BE2C (cell line): ENCODE measurements around the gene LSAMP.

ENCODE experiments used
- DNase-seq: peaks from one replicate; pipeline ENCODE4 v3.0.0-alpha.2; 2020
- H3K27me3 ChIP-seq: fragments of 250-450 bp; sonication (Bioruptor Pico); 2 replicates; pipeline ENCODE4 v1.5.1; 2020; ENCODE audit warnings: mild to moderate bottlenecking
- H3K36me3 ChIP-seq: fragments of 250-450 bp; sonication (Bioruptor Pico); 2 replicates; pipeline ENCODE4 v1.5.1; 2020; ENCODE audit warnings: mild to moderate bottlenecking
- H3K4me1 ChIP-seq: fragments of 250-450 bp; sonication (Bioruptor Pico); 2 replicates; pipeline ENCODE4 v1.5.1; 2020
- H3K4me3 ChIP-seq: 2 replicates; pipeline ENCODE4 v1.5.1; 2011; ENCODE audit warnings: low read depth, low read length
- H3K9me3 ChIP-seq: fragments of 250-450 bp; sonication (Bioruptor Pico); 2 replicates; pipeline ENCODE4 v1.5.1; 2020
- CTCF ChIP-seq: IDR thresholded peaks from 2 replicates; pipeline ENCODE4 v1.5.1; 2012; ENCODE audit warnings: mild to moderate bottlenecking, low read depth, low read length

LSAMP gene

GRCh38 chr3:116200956-116201690 is 244.2 kb downstream of the LSAMP start:
- no peaks in the 10 kb centered on the region for H3K36me3 ChIP-seq
- TF ChIP-seq CTCF: no peak
- DNase-seq: no peak
- H3K4me1 ChIP-seq: no peaks in the 10 kb centered on the region
- H3K4me3 ChIP-seq: no peak overlapping the region
- H3K27me3 ChIP-seq: no peaks in the 10 kb centered on the region
- no peaks in the 10 kb centered on the region for H3K9me3 ChIP-seq

DNA sequence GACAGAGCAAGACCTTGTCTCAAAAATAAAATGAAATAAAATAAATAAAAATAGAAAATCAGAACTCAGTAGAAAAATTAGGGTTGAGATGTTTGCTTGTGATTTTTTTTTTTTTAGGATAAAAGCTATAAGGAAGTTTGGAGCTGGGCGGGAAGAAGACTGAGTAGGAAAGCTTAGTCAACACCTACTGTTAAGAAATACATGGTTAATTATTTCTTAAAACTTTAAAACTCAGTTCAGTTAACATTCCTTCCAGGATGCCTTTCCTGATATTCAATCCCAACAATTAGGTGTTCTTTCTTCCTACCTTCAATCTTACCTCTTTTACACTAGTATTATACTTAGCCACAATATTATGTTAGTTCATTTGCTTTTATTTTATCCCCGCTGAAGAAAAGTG is 246.2 kb downstream of the LSAMP start:
- no peak for TF ChIP-seq CTCF
- H3K9me3 ChIP-seq: no peaks in the 10 kb centered on the region

GRCh38 chr3:116198087-116198486 is 247.2 kb downstream of the LSAMP start:
- no peak for DNase-seq
- no peaks in the 10 kb centered on the region for H3K4me1 ChIP-seq

More for the DNA sequence above, 246.2 kb downstream of the LSAMP start:
- DNase-seq: no peak
- H3K36me3 ChIP-seq: no peaks in the 10 kb centered on the region
- H3K4me1 ChIP-seq: no peaks in the 10 kb centered on the region
- no peak overlapping the region for H3K4me3 ChIP-seq
- H3K27me3 ChIP-seq: no peaks in the 10 kb centered on the region

DNA sequence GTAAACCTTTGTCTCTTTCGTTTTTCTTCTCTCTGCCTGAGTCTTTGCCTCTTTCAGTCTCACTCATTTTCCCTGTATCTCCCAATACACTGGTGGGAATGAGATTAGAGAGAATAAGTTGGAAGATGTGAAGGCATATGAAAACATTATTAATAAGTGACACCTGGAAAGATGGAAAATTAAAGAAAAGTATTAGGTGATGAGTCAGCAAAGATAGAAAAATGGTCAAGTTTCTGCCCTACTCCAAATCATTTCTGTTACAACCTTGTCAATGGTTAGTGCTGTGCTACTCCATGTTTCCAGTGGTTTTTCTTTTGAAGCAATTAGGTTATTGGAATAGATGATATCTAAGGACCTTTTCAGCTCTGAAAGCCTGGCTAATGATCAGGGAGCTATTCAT is 252.8 kb downstream of the LSAMP start:
- Histone ChIP-seq H3K36me3 (no peaks in the 10 kb centered on the region), H3K9me3 (no peaks in the 10 kb centered on the region), H3K4me3 (no peak overlapping the region), H3K27me3 (no peaks in the 10 kb centered on the region), H3K4me1 (no peaks in the 10 kb centered on the region)
- no peak for TF ChIP-seq CTCF
- no peak for DNase-seq

More at GRCh38 chr3:116198087-116198486, 247.2 kb downstream of the LSAMP start:
- TF ChIP-seq CTCF: no peak
- no peak overlapping the region for H3K4me3 ChIP-seq
- H3K36me3 ChIP-seq: no peaks in the 10 kb centered on the region
- H3K27me3 ChIP-seq: no peaks in the 10 kb centered on the region
- no peaks in the 10 kb centered on the region for H3K9me3 ChIP-seq

- H3K36me3 ChIP-seq: no peaks in the 10 kb centered on the region
- DNase-seq: no peak
- H3K4me1 ChIP-seq: no peaks in the 10 kb centered on the region
- no peak for TF ChIP-seq CTCF
- no peaks in the 10 kb centered on the region for H3K27me3 ChIP-seq
- no peak overlapping the region for H3K4me3 ChIP-seq
- no peaks in the 10 kb centered on the region for H3K9me3 ChIP-seq
Measured at GRCh38 chr3:116191409-116191808, 253.9 kb downstream of the LSAMP start.

DNA sequence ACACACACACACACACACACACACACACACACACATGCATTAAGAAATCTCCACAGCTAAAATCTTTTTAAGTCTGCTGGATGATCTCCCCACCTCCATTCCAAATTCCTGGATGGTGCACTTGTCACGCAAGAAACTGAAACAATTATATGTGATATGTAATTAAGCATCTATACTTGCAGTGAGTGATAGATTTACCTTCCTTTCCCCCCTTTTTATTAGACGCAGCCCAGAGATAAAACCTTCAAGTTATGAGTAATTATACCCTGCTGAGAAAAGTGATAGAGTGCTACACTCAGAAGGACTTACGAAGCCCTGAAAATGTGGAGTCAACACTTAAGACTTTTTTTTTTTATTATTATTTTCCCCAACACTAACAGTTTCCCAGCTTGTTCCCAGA is 255.2 kb downstream of the LSAMP start:
- no peaks in the 10 kb centered on the region for H3K27me3 ChIP-seq
- no peak for DNase-seq
- no peaks in the 10 kb centered on the region for H3K9me3 ChIP-seq
- H3K4me3 ChIP-seq: no peak overlapping the region
- no peaks in the 10 kb centered on the region for H3K4me1 ChIP-seq
- H3K36me3 ChIP-seq: no peaks in the 10 kb centered on the region
- TF ChIP-seq CTCF: no peak
